ENCODE measurements around the gene ACSL6. TPM values are rescaled to one million over a fixed set of nuclear protein-coding genes. Genes with fewer than 3 reads are reported as not detected.

ACSL6 gene
- total RNA-seq, 2 experiments from 2014 or later: 26.5 to 38.8 TPM

GRCh38 chr5:131976414-131977211, 34.8 kb downstream of the ACSL6 start:
- peaks cover 18% of the 10 kb centered on the region for H3K36me3 Mint-ChIP-seq (ENCODE audit: low read depth)
- CTCF ChIA-PET: no interaction called here
- no peak for DNase-seq
- POLR2A ChIA-PET: no interaction called here
- H3K4me1 Mint-ChIP-seq: peaks cover 48% of the 10 kb centered on the region
- H3K27me3 Mint-ChIP-seq: peaks cover 6% of the 10 kb centered on the region
- H3K4me3 Mint-ChIP-seq: no peak overlapping the region
- H3K9me3 Mint-ChIP-seq: no peaks in the 10 kb centered on the region
- H3K27ac Mint-ChIP-seq: peak overlapping the region; percentile 95

- Mint-ChIP-seq H3K9me3 (no peaks in the 10 kb centered on the region), H3K27me3 (peaks cover 3% of the 10 kb centered on the region), H3K27ac (peak overlapping the region; percentile 95), H3K4me3 (peak overlapping the region; percentile 75), H3K4me1 (peaks cover 48% of the 10 kb centered on the region), H3K36me3 (ENCODE audit: low read depth) (peaks cover 25% of the 10 kb centered on the region)
- DNase-seq: peak; percentile 65
- CTCF ChIA-PET: no interaction called here
- POLR2A ChIA-PET: no interaction called here
Measured at GRCh38 chr5:131974956-131975726, 36.3 kb downstream of the ACSL6 start.

- ChIA-PET POLR2A (no interaction called here), CTCF (no interaction called here)
- Mint-ChIP-seq H3K27me3 (peaks cover 3% of the 10 kb centered on the region), H3K4me3 (peak overlapping the region; percentile 75), H3K36me3 (ENCODE audit: low read depth) (peaks cover 30% of the 10 kb centered on the region), H3K9me3 (no peaks in the 10 kb centered on the region), H3K4me1 (peaks cover 48% of the 10 kb centered on the region), H3K27ac (peak overlapping the region; percentile 95)
- no peak for DNase-seq
Measured at GRCh38 chr5:131974622-131974955, 36.9 kb downstream of the ACSL6 start.

- peaks cover 48% of the 10 kb centered on the region for H3K4me1 Mint-ChIP-seq
- peak; percentile 2 for DNase-seq
- peak overlapping the region; percentile 75 for H3K4me3 Mint-ChIP-seq
- peak overlapping the region; percentile 95 for H3K27ac Mint-ChIP-seq
- H3K27me3 Mint-ChIP-seq: peaks cover 2% of the 10 kb centered on the region
- peaks cover 31% of the 10 kb centered on the region for H3K36me3 Mint-ChIP-seq (ENCODE audit: low read depth)
- CTCF ChIA-PET: no interaction called here
- POLR2A ChIA-PET: no interaction called here
- H3K9me3 Mint-ChIP-seq: no peaks in the 10 kb centered on the region
Measured at GRCh38 chr5:131974016-131974415, 37.4 kb downstream of the ACSL6 start.

GRCh38 chr5:131973089-131973712, 38.3 kb downstream of the ACSL6 start:
- Mint-ChIP-seq H3K4me1 (peaks cover 48% of the 10 kb centered on the region), H3K27me3 (no peaks in the 10 kb centered on the region), H3K36me3 (ENCODE audit: low read depth) (peaks cover 31% of the 10 kb centered on the region), H3K27ac (peak overlapping the region; percentile 67), H3K9me3 (no peaks in the 10 kb centered on the region), H3K4me3 (no peak overlapping the region)
- CTCF ChIA-PET: interaction anchor here (1.1 kb wide), 1 partner anchor 34 kb away, joined by 3 read pairs; no protein-coding TSS in a partner anchor
- peak; percentile 4 for DNase-seq
- POLR2A ChIA-PET: no interaction called here

GRCh38 chr5:131968396-131968954, 43.0 kb downstream of the ACSL6 start:
- peaks cover 9% of the 10 kb centered on the region for H3K4me1 Mint-ChIP-seq
- ChIA-PET CTCF (no interaction called here), POLR2A (no interaction called here)
- no peak for DNase-seq
- no peaks in the 10 kb centered on the region for H3K9me3 Mint-ChIP-seq
- peaks cover 44% of the 10 kb centered on the region for H3K36me3 Mint-ChIP-seq (ENCODE audit: low read depth)
- no peak overlapping the region for H3K27ac Mint-ChIP-seq
- H3K4me3 Mint-ChIP-seq: no peak overlapping the region
- H3K27me3 Mint-ChIP-seq: no peaks in the 10 kb centered on the region

GRCh38 chr5:131966551-131966950, 44.9 kb downstream of the ACSL6 start:
- H3K9me3 Mint-ChIP-seq: no peaks in the 10 kb centered on the region
- no peaks in the 10 kb centered on the region for H3K4me1 Mint-ChIP-seq
- H3K4me3 Mint-ChIP-seq: no peak overlapping the region
- CTCF ChIA-PET: interaction anchor here (1.1 kb wide), 1 partner anchor 22 kb away, joined by 4 read pairs; no protein-coding TSS in a partner anchor
- no peaks in the 10 kb centered on the region for H3K27me3 Mint-ChIP-seq
- H3K27ac Mint-ChIP-seq: no peak overlapping the region
- DNase-seq: no peak
- H3K36me3 Mint-ChIP-seq (ENCODE audit: low read depth): peaks cover 29% of the 10 kb centered on the region
- POLR2A ChIA-PET: no interaction called here

- no peaks in the 10 kb centered on the region for H3K27me3 Mint-ChIP-seq
- H3K36me3 Mint-ChIP-seq (ENCODE audit: low read depth): peaks cover 27% of the 10 kb centered on the region
- H3K4me3 Mint-ChIP-seq: no peak overlapping the region
- no peak overlapping the region for H3K27ac Mint-ChIP-seq
- POLR2A ChIA-PET: no interaction called here
- H3K4me1 Mint-ChIP-seq: no peaks in the 10 kb centered on the region
- DNase-seq: no peak
- CTCF ChIA-PET: no interaction called here
- H3K9me3 Mint-ChIP-seq: no peaks in the 10 kb centered on the region
Measured at GRCh38 chr5:131965826-131966415, 45.5 kb downstream of the ACSL6 start.

GRCh38 chr5:131959906-131960305, 51.6 kb downstream of the ACSL6 start:
- Mint-ChIP-seq H3K4me3 (no peak overlapping the region), H3K36me3 (ENCODE audit: low read depth) (peaks cover 34% of the 10 kb centered on the region), H3K27me3 (no peaks in the 10 kb centered on the region), H3K27ac (no peak overlapping the region), H3K9me3 (no peaks in the 10 kb centered on the region), H3K4me1 (no peaks in the 10 kb centered on the region)
- POLR2A ChIA-PET: no interaction called here
- CTCF ChIA-PET: no interaction called here
- no peak for DNase-seq

GRCh38 chr5:131959136-131959535, 52.3 kb downstream of the ACSL6 start:
- H3K27me3 Mint-ChIP-seq: peaks cover 2% of the 10 kb centered on the region
- DNase-seq: no peak
- H3K36me3 Mint-ChIP-seq (ENCODE audit: low read depth): peaks cover 41% of the 10 kb centered on the region
- no peak overlapping the region for H3K4me3 Mint-ChIP-seq
- peaks cover 6% of the 10 kb centered on the region for H3K4me1 Mint-ChIP-seq
- ChIA-PET CTCF (no interaction called here), POLR2A (interaction anchor here (0.7 kb wide), 1 partner anchor 70 kb away, joined by 3 read pairs; no protein-coding TSS in a partner anchor)
- H3K27ac Mint-ChIP-seq: no peak overlapping the region
- no peaks in the 10 kb centered on the region for H3K9me3 Mint-ChIP-seq

GRCh38 chr5:131957721-131958441, 53.6 kb downstream of the ACSL6 start:
- DNase-seq: no peak
- no peak overlapping the region for H3K4me3 Mint-ChIP-seq

GRCh38 chr5:131953969-131954368, 57.5 kb downstream of the ACSL6 start:
- Mint-ChIP-seq H3K36me3 (ENCODE audit: low read depth) (peaks cover 23% of the 10 kb centered on the region), H3K27ac (no peak overlapping the region), H3K27me3 (peaks cover 5% of the 10 kb centered on the region), H3K9me3 (no peaks in the 10 kb centered on the region), H3K4me3 (no peak overlapping the region), H3K4me1 (peaks cover 7% of the 10 kb centered on the region)
- CTCF ChIA-PET: no interaction called here
- POLR2A ChIA-PET: no interaction called here
- no peak for DNase-seq

More at GRCh38 chr5:131957721-131958441, 53.6 kb downstream of the ACSL6 start:
- Mint-ChIP-seq H3K27ac (no peak overlapping the region), H3K36me3 (ENCODE audit: low read depth) (peaks cover 42% of the 10 kb centered on the region), H3K4me1 (peaks cover 7% of the 10 kb centered on the region), H3K27me3 (peaks cover 2% of the 10 kb centered on the region), H3K9me3 (no peaks in the 10 kb centered on the region)
- ChIA-PET POLR2A (no interaction called here), CTCF (no interaction called here)
